ENCODE data around the gene NOTCH3. TPM values are rescaled to one million over a fixed set of nuclear protein-coding genes. Genes with fewer than 3 reads are reported as not detected.

Gene NOTCH3
- total RNA-seq, 1 donor, result 51.8 TPM

GRCh38 chr19:15238639-15239155 lies 37.9 kb upstream of the NOTCH3 start:
- peak; percentile 88 for DNase-seq (ENCODE audit: insufficient read length, low spot score, missing footprints)
- H2AFZ ChIP-seq (ENCODE audit: low read length), result no peak overlapping the region
- no peaks in the 10 kb centered on the region for H3K4me1 ChIP-seq (ENCODE audit: insufficient read depth, low read length)
- H4K20me1 ChIP-seq (ENCODE audit: insufficient read depth, low read length), result peaks cover 14% of the 10 kb centered on the region
- TF ChIP-seq CTCF (IDR thresholded peaks at IDR 0.05; ENCODE audit: extremely low read depth, low read depth, low read length), result no peak
- H3K4me3 ChIP-seq (ENCODE audit: insufficient read depth, low read length), result no peak overlapping the region
- peaks cover 15% of the 10 kb centered on the region for H3K79me2 ChIP-seq (ENCODE audit: insufficient read depth, low read length)
- H3K27me3 ChIP-seq (ENCODE audit: insufficient read depth, low read length), result no peaks in the 10 kb centered on the region
- no peak overlapping the region for H3K4me2 ChIP-seq (ENCODE audit: insufficient read depth, low read length)
- peaks cover 65% of the 10 kb centered on the region for H3K36me3 ChIP-seq (ENCODE audit: insufficient read depth, low read length)
- no peaks in the 10 kb centered on the region for H3K9me3 ChIP-seq (ENCODE audit: low read depth, low read length)
- H3K27ac ChIP-seq (ENCODE audit: low read depth, low read length), result no peak overlapping the region

GRCh38 chr19:15237759-15238638 lies 37.2 kb upstream of the NOTCH3 start:
- Histone ChIP-seq H4K20me1 (ENCODE audit: insufficient read depth, low read length) (peaks cover 14% of the 10 kb centered on the region), H3K36me3 (ENCODE audit: insufficient read depth, low read length) (peaks cover 62% of the 10 kb centered on the region), H3K9me3 (ENCODE audit: low read depth, low read length) (no peaks in the 10 kb centered on the region), H2AFZ (ENCODE audit: low read length) (no peak overlapping the region), H3K27ac (ENCODE audit: low read depth, low read length) (no peak overlapping the region), H3K27me3 (ENCODE audit: insufficient read depth, low read length) (no peaks in the 10 kb centered on the region), H3K4me2 (ENCODE audit: insufficient read depth, low read length) (no peak overlapping the region), H3K4me1 (ENCODE audit: insufficient read depth, low read length) (no peaks in the 10 kb centered on the region), H3K79me2 (ENCODE audit: insufficient read depth, low read length) (peaks cover 10% of the 10 kb centered on the region), H3K4me3 (ENCODE audit: insufficient read depth, low read length) (no peak overlapping the region)
- peak; percentile 45 for DNase-seq (ENCODE audit: insufficient read length, low spot score, missing footprints)
- TF ChIP-seq CTCF (IDR thresholded peaks at IDR 0.05; ENCODE audit: extremely low read depth, low read depth, low read length), result no peak

- no peak overlapping the region for H3K4me3 ChIP-seq (ENCODE audit: insufficient read depth, low read length)
- no peak overlapping the region for H2AFZ ChIP-seq (ENCODE audit: low read length)
- DNase-seq (ENCODE audit: insufficient read length, low spot score, missing footprints), result peak; percentile 72
- H3K79me2 ChIP-seq (ENCODE audit: insufficient read depth, low read length), result peaks cover 4% of the 10 kb centered on the region
- no peak for TF ChIP-seq CTCF (IDR thresholded peaks at IDR 0.05; ENCODE audit: extremely low read depth, low read depth, low read length)
- H4K20me1 ChIP-seq (ENCODE audit: insufficient read depth, low read length), result peaks cover 10% of the 10 kb centered on the region
- peaks cover 5% of the 10 kb centered on the region for H3K27me3 ChIP-seq (ENCODE audit: insufficient read depth, low read length)
- no peak overlapping the region for H3K4me2 ChIP-seq (ENCODE audit: insufficient read depth, low read length)
- H3K9me3 ChIP-seq (ENCODE audit: low read depth, low read length), result no peaks in the 10 kb centered on the region
- H3K4me1 ChIP-seq (ENCODE audit: insufficient read depth, low read length), result no peaks in the 10 kb centered on the region
- no peak overlapping the region for H3K27ac ChIP-seq (ENCODE audit: low read depth, low read length)
- H3K36me3 ChIP-seq (ENCODE audit: insufficient read depth, low read length), result peaks cover 53% of the 10 kb centered on the region
Observed at GRCh38 chr19:15236886-15237285, 36.1 kb upstream of the NOTCH3 start.

- Histone ChIP-seq H3K36me3 (ENCODE audit: insufficient read depth, low read length) (peaks cover 48% of the 10 kb centered on the region), H3K27ac (ENCODE audit: low read depth, low read length) (no peak overlapping the region), H3K4me2 (ENCODE audit: insufficient read depth, low read length) (no peak overlapping the region), H2AFZ (ENCODE audit: low read length) (no peak overlapping the region), H3K27me3 (ENCODE audit: insufficient read depth, low read length) (peaks cover 7% of the 10 kb centered on the region), H3K9me3 (ENCODE audit: low read depth, low read length) (no peaks in the 10 kb centered on the region), H3K4me3 (ENCODE audit: insufficient read depth, low read length) (no peak overlapping the region), H3K79me2 (ENCODE audit: insufficient read depth, low read length) (peaks cover 2% of the 10 kb centered on the region), H4K20me1 (ENCODE audit: insufficient read depth, low read length) (peaks cover 3% of the 10 kb centered on the region), H3K4me1 (ENCODE audit: insufficient read depth, low read length) (no peaks in the 10 kb centered on the region)
- TF ChIP-seq CTCF (IDR thresholded peaks at IDR 0.05; ENCODE audit: extremely low read depth, low read depth, low read length), result no peak
- DNase-seq (ENCODE audit: insufficient read length, low spot score, missing footprints), result peak; percentile 73
Observed at GRCh38 chr19:15235781-15236180, 35.0 kb upstream of the NOTCH3 start.

Data from osteoblast (primary cell).